IPS-18a (cell line): ENCODE results near the gene CCIN.

Experiments used
- H3K27ac ChIP-seq: one replicate; pipeline ENCODE4 v1.5.1; 2013; ENCODE audit warnings: low read length
- H3K27me3 ChIP-seq: one replicate; pipeline ENCODE4 v1.6.1; 2013; ENCODE audit warnings: mild to moderate bottlenecking, low read length; ENCODE audit not compliant: control insufficient read depth, insufficient read depth
- H3K36me3 ChIP-seq: one replicate; pipeline ENCODE4 v1.6.1; 2013; ENCODE audit warnings: low read depth, low read length; ENCODE audit not compliant: control insufficient read depth
- H3K4me1 ChIP-seq: one replicate; pipeline ENCODE4 v1.6.1; 2013; ENCODE audit warnings: low read depth, low read length; ENCODE audit not compliant: control insufficient read depth
- H3K4me3 ChIP-seq: one replicate; pipeline ENCODE4 v1.5.1; 2013; ENCODE audit warnings: low read length
- H3K9ac ChIP-seq: one replicate; pipeline ENCODE4 v1.6.1; 2013; ENCODE audit warnings: mild to moderate bottlenecking, low read length, moderate library complexity
- H3K9me3 ChIP-seq: one replicate; pipeline ENCODE4 v1.6.1; 2013; ENCODE audit warnings: low read depth, low read length; ENCODE audit not compliant: control insufficient read depth

Gene CCIN

GRCh38 chr9:36194326-36195000, 25.3 kb downstream of the CCIN start:
- Histone ChIP-seq H3K9me3 (no peaks in the 10 kb centered on the region), H3K9ac (no peak overlapping the region), H3K27me3 (no peaks in the 10 kb centered on the region), H3K4me1 (peaks cover 9% of the 10 kb centered on the region), H3K4me3 (no peak overlapping the region), H3K36me3 (peaks cover 18% of the 10 kb centered on the region), H3K27ac (no peak overlapping the region)

- no peaks in the 10 kb centered on the region for H3K9me3 ChIP-seq
- no peak overlapping the region for H3K9ac ChIP-seq
- H3K4me3 ChIP-seq, result no peak overlapping the region
- H3K4me1 ChIP-seq, result no peaks in the 10 kb centered on the region
- H3K27ac ChIP-seq, result no peak overlapping the region
- H3K27me3 ChIP-seq, result no peaks in the 10 kb centered on the region
- peaks cover 95% of the 10 kb centered on the region for H3K36me3 ChIP-seq
These were observed 35.8 kb downstream of the CCIN start for GRCh38 chr9:36204906-36205547.

- H3K9me3 ChIP-seq, result no peaks in the 10 kb centered on the region
- H3K36me3 ChIP-seq, result peaks cover 95% of the 10 kb centered on the region
- no peaks in the 10 kb centered on the region for H3K27me3 ChIP-seq
- H3K4me1 ChIP-seq, result no peaks in the 10 kb centered on the region
- no peak overlapping the region for H3K27ac ChIP-seq
- H3K9ac ChIP-seq, result no peak overlapping the region
- no peak overlapping the region for H3K4me3 ChIP-seq
These were observed 37.8 kb downstream of the CCIN start for GRCh38 chr9:36207016-36207415.

- H3K4me1 ChIP-seq, result no peaks in the 10 kb centered on the region
- H3K9me3 ChIP-seq, result no peaks in the 10 kb centered on the region
- H3K4me3 ChIP-seq, result no peak overlapping the region
- peaks cover 95% of the 10 kb centered on the region for H3K36me3 ChIP-seq
- no peaks in the 10 kb centered on the region for H3K27me3 ChIP-seq
- no peak overlapping the region for H3K9ac ChIP-seq
- no peak overlapping the region for H3K27ac ChIP-seq
These were observed 38.4 kb downstream of the CCIN start for GRCh38 chr9:36207546-36208012.

GRCh38 chr9:36208521-36209253, 39.5 kb downstream of the CCIN start:
- H3K4me1 ChIP-seq, result no peaks in the 10 kb centered on the region
- H3K9ac ChIP-seq, result no peak overlapping the region
- H3K27ac ChIP-seq, result no peak overlapping the region
- no peaks in the 10 kb centered on the region for H3K9me3 ChIP-seq
- peaks cover 96% of the 10 kb centered on the region for H3K36me3 ChIP-seq
- H3K4me3 ChIP-seq, result no peak overlapping the region
- no peaks in the 10 kb centered on the region for H3K27me3 ChIP-seq

- H3K36me3 ChIP-seq, result peaks cover 81% of the 10 kb centered on the region
- no peak overlapping the region for H3K27ac ChIP-seq
These were observed 41.5 kb downstream of the CCIN start for GRCh38 chr9:36210722-36211121.

GRCh38 chr9:36211510-36211909, 42.3 kb downstream of the CCIN start:
- H3K9ac ChIP-seq, result no peak overlapping the region
- no peak overlapping the region for H3K4me3 ChIP-seq
- H3K36me3 ChIP-seq, result peaks cover 75% of the 10 kb centered on the region
- H3K4me1 ChIP-seq, result no peaks in the 10 kb centered on the region
- no peaks in the 10 kb centered on the region for H3K9me3 ChIP-seq
- no peaks in the 10 kb centered on the region for H3K27me3 ChIP-seq
- no peak overlapping the region for H3K27ac ChIP-seq

More at GRCh38 chr9:36210722-36211121, 41.5 kb downstream of the CCIN start:
- no peak overlapping the region for H3K9ac ChIP-seq
- no peak overlapping the region for H3K4me3 ChIP-seq
- no peaks in the 10 kb centered on the region for H3K9me3 ChIP-seq
- no peaks in the 10 kb centered on the region for H3K4me1 ChIP-seq
- no peaks in the 10 kb centered on the region for H3K27me3 ChIP-seq

GRCh38 chr9:36213387-36213786, 44.2 kb downstream of the CCIN start:
- no peaks in the 10 kb centered on the region for H3K9me3 ChIP-seq

GRCh38 chr9:36213989-36214388, 44.8 kb downstream of the CCIN start:
- Histone ChIP-seq H3K27ac (no peak overlapping the region), H3K27me3 (no peaks in the 10 kb centered on the region), H3K4me1 (no peaks in the 10 kb centered on the region), H3K9ac (no peak overlapping the region), H3K4me3 (no peak overlapping the region), H3K9me3 (no peaks in the 10 kb centered on the region), H3K36me3 (peaks cover 71% of the 10 kb centered on the region)

More at GRCh38 chr9:36213387-36213786, 44.2 kb downstream of the CCIN start:
- H3K27me3 ChIP-seq, result no peaks in the 10 kb centered on the region
- no peak overlapping the region for H3K27ac ChIP-seq
- H3K4me3 ChIP-seq, result no peak overlapping the region
- H3K9ac ChIP-seq, result no peak overlapping the region
- no peaks in the 10 kb centered on the region for H3K4me1 ChIP-seq
- peaks cover 71% of the 10 kb centered on the region for H3K36me3 ChIP-seq

- Histone ChIP-seq H3K4me3 (no peak overlapping the region), H3K9me3 (no peaks in the 10 kb centered on the region), H3K9ac (no peak overlapping the region), H3K36me3 (peaks cover 71% of the 10 kb centered on the region), H3K27me3 (no peaks in the 10 kb centered on the region), H3K4me1 (no peaks in the 10 kb centered on the region), H3K27ac (no peak overlapping the region)
These were observed 45.4 kb downstream of the CCIN start for GRCh38 chr9:36214571-36214970.

- no peak overlapping the region for H3K9ac ChIP-seq
- H3K27ac ChIP-seq, result no peak overlapping the region
- H3K9me3 ChIP-seq, result no peaks in the 10 kb centered on the region
- no peak overlapping the region for H3K4me3 ChIP-seq
- H3K4me1 ChIP-seq, result no peaks in the 10 kb centered on the region
- no peaks in the 10 kb centered on the region for H3K27me3 ChIP-seq
- peaks cover 67% of the 10 kb centered on the region for H3K36me3 ChIP-seq
These were observed 48.2 kb downstream of the CCIN start for GRCh38 chr9:36217256-36217968.
